Esophagus (tissue), 2 donors: ENCODE data around the gene KRT40. TPM values are rescaled to one million over a fixed set of nuclear protein-coding genes. Genes with fewer than 3 reads are reported as not detected.

Source experiments
- H3K27ac ChIP-seq, 2 donors: one replicate each; pipeline ENCODE4 v1.5.1; 2013; ENCODE audit warnings: low read depth in 2 of 2, mild to moderate bottlenecking in 2 of 2, inconsistent platforms in 1 of 2, low read length in 1 of 2, moderate library complexity in 1 of 2
- H3K27me3 ChIP-seq, 2 donors: one replicate each; pipeline ENCODE4 v1.6.1; 2013; ENCODE audit warnings: low read length in 2 of 2, control low read depth in 1 of 2, mild to moderate bottlenecking in 1 of 2; ENCODE audit not compliant: insufficient read depth in 2 of 2, control insufficient read depth in 1 of 2
- H3K36me3 ChIP-seq, 2 donors: one replicate each; pipeline ENCODE4 v1.6.1; 2013; ENCODE audit warnings: low read length in 1 of 2; ENCODE audit not compliant: control insufficient read depth in 2 of 2, insufficient read depth in 2 of 2
- H3K4me1 ChIP-seq, 2 donors: one replicate each; pipeline ENCODE4 v1.6.1; 2013; ENCODE audit warnings: low read length in 1 of 2; ENCODE audit not compliant: control insufficient read depth in 2 of 2, insufficient read depth in 2 of 2
- H3K4me3 ChIP-seq, 2 donors: one replicate each; pipeline ENCODE4 v1.5.1; 2013; ENCODE audit warnings: low read length in 2 of 2, mild to moderate bottlenecking in 2 of 2, low read depth in 1 of 2, moderate library complexity in 1 of 2
- H3K9me3 ChIP-seq, 2 donors: one replicate each; pipeline ENCODE4 v1.6.1; 2013; ENCODE audit warnings: mild to moderate bottlenecking in 2 of 2, low read depth in 1 of 2, low read length in 1 of 2, moderate library complexity in 1 of 2; ENCODE audit not compliant: control insufficient read depth in 2 of 2, insufficient read depth in 1 of 2
- WGBS, 2 donors: extraction: QIAGEN DNeasy Blood & Tissue Kit; methylation state at CpG; one replicate each; pipeline ENCODE4 v1.1.7; 2013; 5-methylcytosine and 5-hydroxymethylcytosine counted together
- polyA plus RNA-seq, 2 donors: library from polyadenylated mRNA; stranded (reverse); fragments of 200-250 nt; gene quantifications; one replicate each; pipeline ENCODE4 v1.2.3, GENCODE V29; 2013
- donor health status: healthy with polysubstance abuse.
- donor health status: Bipolar disorder and iron deficiency.

KRT40 gene
- under 1 TPM; 0.18 to 0.20 TPM for polyA plus RNA-seq

GRCh38 chr17:40984226-40984625 is at the start of gene KRT40:
Gene KRT40 (minus strand): TSS chr17:40984326. CDS start chr17:40984273, 53 bp downstream.
- WGBS, 2 donors, result 58 to 67% methylated on average over 3 of the region's 3 CpGs
- H3K4me1 ChIP-seq, result peaks cover 0 to 3% of the 10 kb centered on the region in 2 donors
- no peaks in the 10 kb centered on the region for H3K36me3 ChIP-seq
- H3K27ac ChIP-seq, result no peak within 1 kb of the TSS
- H3K4me3 ChIP-seq, result no peak within 1 kb of the TSS
- no peaks in the 10 kb centered on the region for H3K27me3 ChIP-seq
- H3K9me3 ChIP-seq, result no peaks in the 10 kb centered on the region

GRCh38 chr17:41029633-41030245 is 45.6 kb upstream of the KRT40 start, which contains the start of gene KRTAP1-4:
Gene KRTAP1-4 (minus strand): TSS chr17:41030195. CDS start chr17:41030078, 117 bp downstream.
- Histone ChIP-seq H3K36me3 (no peaks in the 10 kb centered on the region), H3K4me1 (peaks cover 0 to 14% of the 10 kb centered on the region in 2 donors), H3K27ac (no peak within 1 kb of the TSS), H3K27me3 (no peaks in the 10 kb centered on the region), H3K9me3 (no peaks in the 10 kb centered on the region), H3K4me3 (no peak within 1 kb of the TSS)
- 80 to 85% methylated on average over 12 of the region's 12 CpGs for WGBS, 2 donors

- no peak within 1 kb of the TSS for H3K4me3 ChIP-seq
- no peak within 1 kb of the TSS for H3K27ac ChIP-seq
- no peaks in the 10 kb centered on the region for H3K9me3 ChIP-seq
- H3K27me3 ChIP-seq, result peaks cover 0 to 2% of the 10 kb centered on the region in 2 donors
- H3K36me3 ChIP-seq, result no peaks in the 10 kb centered on the region
- WGBS, 2 donors, result 52 to 65% methylated on average over 9 of the region's 9 CpGs
- peaks cover 0 to 10% of the 10 kb centered on the region in 2 donors for H3K4me1 ChIP-seq
Observed at GRCh38 chr17:41026715-41027471, 42.8 kb upstream of the KRT40 start, which contains the start of gene KRTAP1-5. Gene KRTAP1-5 (minus strand): TSS chr17:41027208. CDS start chr17:41027155, 53 bp downstream.

DNA sequence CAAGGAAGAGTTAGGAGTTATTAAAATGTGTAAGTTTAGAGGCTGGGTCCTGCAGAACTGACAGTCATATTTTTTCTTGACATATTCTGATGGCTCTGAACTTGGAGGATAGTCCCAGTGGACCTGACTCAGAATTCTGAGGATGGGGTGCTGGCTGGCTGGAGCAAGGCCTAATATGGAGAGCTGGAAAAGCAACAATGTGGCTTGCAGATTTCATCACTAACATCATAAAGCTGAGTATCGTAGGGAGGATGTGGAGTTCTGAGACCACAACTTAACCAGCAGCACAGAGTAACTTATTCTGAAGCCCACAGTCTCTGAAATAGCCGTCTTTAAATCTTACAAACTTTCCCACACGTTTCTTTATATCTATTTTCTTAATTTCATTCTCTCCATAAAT is 40.6 kb upstream of the KRT40 start:
- H3K4me1 ChIP-seq, result peaks cover 0 to 9% of the 10 kb centered on the region in 2 donors
- no peaks in the 10 kb centered on the region for H3K9me3 ChIP-seq
- H3K36me3 ChIP-seq, result no peaks in the 10 kb centered on the region
- no peak overlapping the region for H3K4me3 ChIP-seq
- H3K27ac ChIP-seq, result no peak overlapping the region
- H3K27me3 ChIP-seq, result peaks cover 0 to 2% of the 10 kb centered on the region in 2 donors
- 81 to 87% methylated on average over 3 of the region's 3 CpGs for WGBS, 2 donors

GRCh38 chr17:41020336-41020735 is 36.2 kb upstream of the KRT40 start:
- Histone ChIP-seq H3K36me3 (no peaks in the 10 kb centered on the region), H3K9me3 (no peaks in the 10 kb centered on the region), H3K4me3 (no peak overlapping the region), H3K27ac (no peak overlapping the region), H3K4me1 (no peaks in the 10 kb centered on the region), H3K27me3 (peaks cover 0 to 2% of the 10 kb centered on the region in 2 donors)

DNA sequence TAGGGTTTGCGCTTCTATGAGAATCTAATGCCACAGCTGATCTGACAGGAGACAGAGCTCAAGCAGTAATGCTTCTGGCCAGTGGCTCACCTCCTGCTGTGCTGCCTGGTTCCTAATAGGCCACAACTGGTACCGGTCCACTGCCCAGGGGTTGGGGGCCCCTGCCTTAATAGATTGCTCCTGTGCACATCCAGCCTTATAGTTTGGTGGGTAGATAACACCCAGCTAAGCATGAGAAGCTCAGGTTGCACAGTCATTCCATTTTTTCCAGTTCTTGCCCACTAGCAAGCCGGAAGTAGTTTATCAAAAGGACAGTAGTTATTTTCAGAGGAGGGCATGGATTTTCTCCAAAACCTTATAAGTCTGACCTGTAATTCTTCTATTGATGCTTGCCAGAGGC is 35.3 kb upstream of the KRT40 start:
- no peaks in the 10 kb centered on the region for H3K36me3 ChIP-seq
- H3K4me1 ChIP-seq, result no peaks in the 10 kb centered on the region
- whole genome bisulfite sequencing, 2 donors, result 94% methylated on average over 3 of the region's 3 CpGs
- H3K9me3 ChIP-seq, result no peaks in the 10 kb centered on the region
- H3K27me3 ChIP-seq, result peaks cover 0 to 2% of the 10 kb centered on the region in 2 donors
- no peak overlapping the region for H3K4me3 ChIP-seq
- no peak overlapping the region for H3K27ac ChIP-seq

DNA sequence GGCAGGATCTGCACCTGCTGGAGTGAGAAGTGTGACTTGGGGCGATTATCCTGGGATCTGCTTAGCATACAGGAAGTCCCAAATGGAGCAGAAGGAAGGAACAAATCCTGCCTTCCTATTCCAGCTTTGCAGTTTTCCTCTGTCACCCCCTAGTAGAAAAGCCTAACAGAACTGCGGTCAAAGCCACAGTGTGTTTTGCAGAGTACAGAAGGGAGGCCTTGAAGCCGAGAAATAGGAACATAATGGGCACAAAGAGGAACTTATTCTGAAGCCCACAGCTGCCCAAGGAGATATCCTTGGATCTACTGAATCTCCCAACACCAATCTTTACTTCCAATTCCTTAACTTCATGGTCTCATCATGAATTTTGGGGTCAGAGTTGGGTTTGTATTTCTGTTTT is 34.4 kb upstream of the KRT40 start:
- no peak overlapping the region for H3K27ac ChIP-seq
- no peak overlapping the region for H3K4me3 ChIP-seq
- no peaks in the 10 kb centered on the region for H3K36me3 ChIP-seq
- no peaks in the 10 kb centered on the region for H3K4me1 ChIP-seq
- WGBS, 2 donors, result 74 to 75% methylated on average over 3 of the region's 3 CpGs
- H3K27me3 ChIP-seq, result peaks cover 0 to 2% of the 10 kb centered on the region in 2 donors
- H3K9me3 ChIP-seq, result no peaks in the 10 kb centered on the region

DNA sequence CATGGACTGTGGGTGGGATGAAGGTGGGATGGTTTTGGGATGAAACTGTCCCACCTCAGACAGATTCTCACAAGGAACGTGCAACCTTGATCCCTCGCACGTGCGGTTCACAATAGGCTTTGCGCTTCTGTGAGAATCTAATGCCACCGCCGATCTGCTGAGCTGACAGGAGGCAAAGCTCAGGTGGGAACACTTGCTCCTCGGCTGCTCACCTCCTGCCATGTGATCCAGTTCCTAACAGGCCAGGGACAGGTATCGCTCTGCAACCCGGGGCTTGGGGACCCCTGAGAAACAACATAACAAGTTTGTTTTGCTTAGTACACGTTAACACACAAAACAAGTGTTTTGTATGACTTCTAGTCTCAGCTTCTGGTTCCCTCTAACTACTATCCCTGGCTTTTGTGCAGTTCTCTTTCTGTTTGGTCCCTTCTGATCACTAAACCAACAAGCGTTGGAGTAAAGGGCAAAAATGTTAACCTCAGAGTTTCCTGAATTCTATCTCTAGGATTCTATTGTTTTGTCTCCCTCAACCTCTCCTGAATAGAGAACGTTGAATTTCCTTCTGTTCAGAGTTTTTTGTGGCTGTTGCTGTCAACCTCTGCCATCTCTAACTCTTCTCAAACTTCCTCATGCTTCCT is 32.6 kb upstream of the KRT40 start:
- Histone ChIP-seq H3K27ac (no peak overlapping the region), H3K9me3 (no peaks in the 10 kb centered on the region), H3K36me3 (no peaks in the 10 kb centered on the region), H3K4me1 (no peaks in the 10 kb centered on the region), H3K27me3 (no peaks in the 10 kb centered on the region), H3K4me3 (no peak overlapping the region)
- WGBS, 2 donors, result 80 to 85% methylated on average over 13 of the region's 13 CpGs

GRCh38 chr17:41015454-41015853 is 31.3 kb upstream of the KRT40 start:
- no peaks in the 10 kb centered on the region for H3K27me3 ChIP-seq
- H3K36me3 ChIP-seq, result no peaks in the 10 kb centered on the region
- H3K4me1 ChIP-seq, result no peaks in the 10 kb centered on the region
- H3K9me3 ChIP-seq, result no peaks in the 10 kb centered on the region
- H3K4me3 ChIP-seq, result no peak overlapping the region
- no peak overlapping the region for H3K27ac ChIP-seq
- WGBS, 2 donors, result 73 to 77% methylated on average over 7 of the region's 7 CpGs
